Parathyroid adenoma (tissue), 2 donors: ENCODE data around the gene IFI16.
A peak's percentile ranks its signal among the peaks of the same experiment; 100 is the strongest.
"Not testable (repeated sequence)": the region's sequence is repeated elsewhere in the genome, so short reads cannot be mapped to it uniquely, and the experiment has no call there.

Experiments used
- H2AFZ ChIP-seq: fragments of 300-600 bp; sonication (generic); one replicate; pipeline ENCODE4 v1.7.0; 2017; ENCODE audit warnings: antibody characterized with exemption, mild to moderate bottlenecking
- H3K27ac ChIP-seq: fragments of 300-600 bp; sonication (generic); one replicate; pipeline ENCODE4 v1.7.0; 2017
- H3K27me3 ChIP-seq: fragments of 300-600 bp; sonication (generic); one replicate; pipeline ENCODE4 v1.7.0; 2017; ENCODE audit warnings: low read length; ENCODE audit not compliant: control insufficient read depth, insufficient read depth
- H3K36me3 ChIP-seq: fragments of 300-600 bp; sonication (generic); one replicate; pipeline ENCODE4 v1.7.0; 2017; ENCODE audit warnings: low read length; ENCODE audit not compliant: control insufficient read depth, insufficient read depth
- H3K4me1 ChIP-seq: fragments of 300-600 bp; sonication (generic); one replicate; pipeline ENCODE4 v1.7.0; 2017; ENCODE audit warnings: control low read depth
- H3K4me2 ChIP-seq: fragments of 300-600 bp; sonication (generic); one replicate; pipeline ENCODE4 v1.7.0; 2017; ENCODE audit warnings: low read length
- H3K4me3 ChIP-seq: fragments of 300-600 bp; sonication (generic); one replicate; pipeline ENCODE4 v1.7.0; 2017; ENCODE audit warnings: low read depth, low read length
- H3K79me2 ChIP-seq: fragments of 300-600 bp; sonication (generic); one replicate; pipeline ENCODE4 v1.7.0; 2017; ENCODE audit warnings: control low read depth
- H3K9ac ChIP-seq: fragments of 300-600 bp; sonication (generic); one replicate; pipeline ENCODE4 v1.7.0; 2017; ENCODE audit warnings: mild to moderate bottlenecking
- H3K9me3 ChIP-seq: fragments of 300-600 bp; sonication (generic); one replicate; pipeline ENCODE4 v1.7.0; 2017; ENCODE audit warnings: low read length; ENCODE audit not compliant: control insufficient read depth
- TF ChIP-seq, protein P1 (sequence below): fragments of 300-600 bp; sonication (generic); IDR thresholded peaks from one replicate; pipeline ENCODE4 v1.7.0; 2017; ENCODE audit warnings: antibody characterized with exemption, mild to moderate bottlenecking
- donor health status: primary hyperparathyroidism.

The IFI16 gene

DNA sequence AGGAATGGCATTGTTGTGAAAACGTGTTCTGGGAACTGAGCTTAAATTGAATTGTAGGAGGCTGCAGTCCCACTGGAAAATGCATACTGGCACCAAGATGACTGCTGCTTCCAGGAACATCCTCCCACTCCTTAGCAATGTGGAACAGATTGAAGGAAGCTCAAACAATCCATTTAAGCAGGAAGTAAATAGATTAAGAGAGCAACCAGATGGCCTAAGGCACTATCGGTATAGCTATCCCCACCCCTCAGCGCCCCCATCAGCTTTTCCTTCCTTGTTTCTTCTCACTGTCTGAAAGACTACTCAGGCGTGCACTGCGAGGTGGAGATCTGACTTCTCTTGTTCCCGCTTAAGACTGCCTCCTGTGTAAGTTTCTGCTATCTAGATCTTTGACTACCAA is 4.0 kb upstream of the IFI16 start:
- Histone ChIP-seq H3K27me3 (no peaks in the 10 kb centered on the region), H3K36me3 (no peaks in the 10 kb centered on the region), H3K9ac (no peak overlapping the region), H2AFZ (no peak overlapping the region), H3K27ac (peak overlapping the region; percentile 39), H3K4me2 (no peak overlapping the region), H3K79me2 (no peaks in the 10 kb centered on the region), H3K4me3 (no peak overlapping the region), H3K9me3 (no peaks in the 10 kb centered on the region), H3K4me1 (no peaks in the 10 kb centered on the region)
- TF ChIP-seq, protein P1, sequence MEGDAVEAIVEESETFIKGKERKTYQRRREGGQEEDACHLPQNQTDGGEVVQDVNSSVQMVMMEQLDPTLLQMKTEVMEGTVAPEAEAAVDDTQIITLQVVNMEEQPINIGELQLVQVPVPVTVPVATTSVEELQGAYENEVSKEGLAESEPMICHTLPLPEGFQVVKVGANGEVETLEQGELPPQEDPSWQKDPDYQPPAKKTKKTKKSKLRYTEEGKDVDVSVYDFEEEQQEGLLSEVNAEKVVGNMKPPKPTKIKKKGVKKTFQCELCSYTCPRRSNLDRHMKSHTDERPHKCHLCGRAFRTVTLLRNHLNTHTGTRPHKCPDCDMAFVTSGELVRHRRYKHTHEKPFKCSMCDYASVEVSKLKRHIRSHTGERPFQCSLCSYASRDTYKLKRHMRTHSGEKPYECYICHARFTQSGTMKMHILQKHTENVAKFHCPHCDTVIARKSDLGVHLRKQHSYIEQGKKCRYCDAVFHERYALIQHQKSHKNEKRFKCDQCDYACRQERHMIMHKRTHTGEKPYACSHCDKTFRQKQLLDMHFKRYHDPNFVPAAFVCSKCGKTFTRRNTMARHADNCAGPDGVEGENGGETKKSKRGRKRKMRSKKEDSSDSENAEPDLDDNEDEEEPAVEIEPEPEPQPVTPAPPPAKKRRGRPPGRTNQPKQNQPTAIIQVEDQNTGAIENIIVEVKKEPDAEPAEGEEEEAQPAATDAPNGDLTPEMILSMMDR = no peak

DNA sequence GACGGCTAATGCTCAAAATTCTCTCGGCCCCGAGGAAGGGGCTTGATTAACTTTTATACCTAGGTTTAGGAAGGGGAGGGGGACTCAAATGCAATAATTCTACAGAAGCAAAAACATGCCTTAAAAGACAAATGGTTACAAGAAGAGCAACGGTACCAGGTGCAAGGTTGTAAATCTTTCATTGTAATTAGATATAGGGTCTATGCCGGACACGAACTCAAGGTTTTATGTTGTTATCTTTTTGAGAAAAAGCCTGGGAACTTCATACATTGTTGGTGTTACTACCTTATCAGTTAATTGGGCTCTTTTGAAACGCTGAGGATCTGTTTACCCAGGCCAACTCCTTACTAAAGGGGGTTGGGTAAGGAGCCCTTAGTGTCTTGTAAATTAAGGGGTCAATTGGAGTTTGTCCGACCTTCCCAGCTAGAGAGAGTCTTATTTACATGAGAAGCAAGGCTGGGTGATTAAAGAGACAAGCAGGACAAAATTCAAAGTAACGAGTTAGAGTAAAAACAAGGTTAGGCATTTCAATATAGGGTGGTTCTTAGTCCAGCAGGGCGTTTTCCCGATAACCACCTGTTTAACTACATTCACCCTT is 3.4 kb upstream of the IFI16 start:
- H3K9me3 ChIP-seq, H3K4me1 ChIP-seq, H3K79me2 ChIP-seq, H3K4me3 ChIP-seq, H3K27me3 ChIP-seq, H2AFZ ChIP-seq, H3K9ac ChIP-seq, H3K36me3 ChIP-seq, H3K4me2 ChIP-seq: not testable (repeated sequence)
- H3K27ac ChIP-seq = peak overlapping the region; percentile 39

DNA sequence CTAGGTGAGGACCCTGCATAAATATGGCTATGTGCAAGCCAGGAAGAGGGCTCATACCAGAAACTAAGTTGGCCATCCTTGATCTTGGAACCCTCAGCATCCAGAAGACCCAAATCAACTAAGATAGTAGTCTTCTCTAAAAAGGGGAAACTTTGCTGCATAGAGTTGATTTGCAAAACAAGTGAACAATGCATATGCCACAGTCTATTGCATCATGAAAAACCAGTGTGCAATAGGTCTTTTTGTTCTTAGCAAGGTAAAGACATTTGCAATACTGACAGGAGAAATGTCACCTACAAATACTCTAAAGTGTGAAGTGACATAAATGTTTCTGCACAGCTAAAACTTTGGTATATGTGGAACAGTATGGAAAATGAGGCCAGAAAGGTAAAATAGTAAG is 2.0 kb upstream of the IFI16 start:
- Histone ChIP-seq H3K9me3 (no peaks in the 10 kb centered on the region), H3K4me1 (no peaks in the 10 kb centered on the region), H3K79me2 (no peaks in the 10 kb centered on the region)

DNA sequence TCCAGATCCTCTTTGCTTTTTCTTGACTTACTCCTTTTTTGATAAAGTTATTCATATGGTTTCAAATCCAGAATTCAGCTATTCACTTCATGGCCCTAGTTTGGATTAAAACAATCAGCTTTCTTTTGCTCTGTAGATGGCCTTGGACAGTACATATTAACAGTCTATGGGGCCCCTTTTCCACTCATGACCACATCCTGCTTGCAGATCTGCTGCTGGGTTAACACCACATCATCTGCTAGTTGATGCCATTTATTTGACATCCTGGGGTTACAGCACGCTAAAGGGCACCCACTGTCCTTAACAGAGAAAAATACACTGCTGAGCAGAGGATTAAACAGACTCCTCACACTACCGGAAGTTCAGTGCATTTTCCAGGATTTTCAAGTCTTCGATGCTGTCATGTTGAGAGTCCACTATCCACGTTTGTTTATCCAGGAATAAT is 941 bp upstream of the IFI16 start:
- Histone ChIP-seq H3K4me3 (no peak overlapping the region), H3K9me3 (no peaks in the 10 kb centered on the region), H3K27ac (peak overlapping the region; percentile 69), H3K27me3 (no peaks in the 10 kb centered on the region), H3K4me1 (no peaks in the 10 kb centered on the region), H3K9ac (no peak overlapping the region), H3K36me3 (no peaks in the 10 kb centered on the region), H2AFZ (no peak overlapping the region), H3K79me2 (no peaks in the 10 kb centered on the region), H3K4me2 (no peak overlapping the region)
- TF ChIP-seq, protein P1 = no peak

More for the DNA sequence above, 2.0 kb upstream of the IFI16 start:
- Histone ChIP-seq H3K27ac (no peak overlapping the region), H3K4me3 (no peak overlapping the region), H3K36me3 (no peaks in the 10 kb centered on the region), H3K9ac (no peak overlapping the region), H2AFZ (no peak overlapping the region), H3K4me2 (no peak overlapping the region), H3K27me3 (no peaks in the 10 kb centered on the region)
- TF ChIP-seq, protein P1 = no peak

DNA sequence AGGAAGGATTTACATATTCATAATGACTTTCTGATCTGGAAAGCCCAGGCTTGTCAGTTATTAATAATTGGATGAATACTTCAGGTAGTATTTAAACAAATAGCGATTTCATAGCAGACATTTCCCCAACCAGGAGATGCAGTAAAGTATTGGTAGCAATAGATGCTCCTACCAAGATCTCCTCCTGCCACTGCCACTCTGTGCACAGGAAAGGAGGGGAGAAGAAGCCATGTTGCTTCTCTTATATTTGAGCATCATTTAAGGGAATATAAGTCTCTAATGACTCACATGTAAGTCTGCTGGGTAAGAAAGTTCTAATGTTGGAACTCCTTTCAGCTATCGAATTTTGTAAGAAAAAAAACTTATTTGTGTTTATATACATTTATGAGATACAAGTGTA is 420 bp upstream of the IFI16 start:
- H3K4me2 ChIP-seq = peak overlapping the region; percentile 30
- no peak overlapping the region for H3K4me3 ChIP-seq
- no peaks in the 10 kb centered on the region for H3K4me1 ChIP-seq
- H2AFZ ChIP-seq = no peak overlapping the region
- no peaks in the 10 kb centered on the region for H3K9me3 ChIP-seq
- no peaks in the 10 kb centered on the region for H3K27me3 ChIP-seq
- H3K27ac ChIP-seq = peak overlapping the region; percentile 69
- TF ChIP-seq, protein P1 = no peak
- H3K79me2 ChIP-seq = no peaks in the 10 kb centered on the region
- H3K36me3 ChIP-seq = no peaks in the 10 kb centered on the region
- no peak overlapping the region for H3K9ac ChIP-seq
